Measurements from ENCODE around the gene USP3. TPM values are rescaled to one million over a fixed set of nuclear protein-coding genes. Genes with fewer than 3 reads are reported as not detected.

Gene USP3
- total and polyA plus RNA-seq, 2 of the 4 experiments (the other 2 are of a cell fraction), result 17.3 to 52.3 TPM

DNA sequence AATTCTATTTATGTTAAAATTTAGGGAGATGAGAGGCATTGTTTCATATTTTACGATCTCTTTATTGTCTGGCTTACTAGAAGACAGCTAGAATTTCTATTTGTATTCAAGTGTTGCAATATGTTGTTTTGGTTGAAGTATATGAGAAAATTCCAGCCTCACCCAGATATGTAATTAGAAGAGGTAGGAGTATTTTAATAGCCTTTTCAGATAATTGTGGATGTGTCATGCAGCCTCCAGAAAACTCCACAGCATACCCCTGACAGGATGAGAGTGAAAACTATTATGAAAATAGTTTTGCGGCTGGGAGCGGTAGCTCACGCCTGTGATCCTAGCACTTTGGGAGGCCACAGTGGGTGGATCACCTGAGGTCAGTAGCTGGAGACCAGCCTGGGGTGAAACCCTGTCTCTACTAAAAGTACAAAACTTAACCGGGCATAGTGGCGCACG, 21.5 kb upstream of the USP3 start:
- ATAC-seq (ENCODE audit: low read depth), result no peak
- CTCF ChIA-PET, result interaction anchor here (1.1 kb wide), 1 partner anchor 89 kb away, joined by 3 read pairs; no protein-coding TSS in a partner anchor
- no peaks in the 10 kb centered on the region for H3K27me3 ChIP-seq (ENCODE audit: control insufficient read depth, insufficient read depth, low read length)

More for the DNA sequence above, 21.5 kb upstream of the USP3 start:
- no peak overlapping the region for H3K27ac ChIP-seq (ENCODE audit: insufficient read depth, low read length)
- no peak overlapping the region for H2BK5ac ChIP-seq (ENCODE audit: low read depth, low read length, poor library complexity, severe bottlenecking)
- H3K9me1 ChIP-seq (ENCODE audit: insufficient read depth, low read length), result peaks cover 22% of the 10 kb centered on the region
- H3K36me3 ChIP-seq (ENCODE audit: control insufficient read depth, insufficient read depth, low read length), result no peaks in the 10 kb centered on the region
- no peak overlapping the region for H3K9ac ChIP-seq (ENCODE audit: low read depth, low read length)
- H3K4me1 ChIP-seq (ENCODE audit: control insufficient read depth, insufficient read depth, low read length), result peaks cover 21% of the 10 kb centered on the region
- peaks cover 0 to 5% of the 10 kb centered on the region in 2 experiments; a peak in 1 of 4 replicates for H3K79me1 ChIP-seq (ENCODE audit: low read depth in 1 of 2, low read length in 2 of 2)
- H2AFZ ChIP-seq (replicated peaks; ENCODE audit: low read length, poor library complexity), result no peak overlapping the region
- H3K23ac ChIP-seq (ENCODE audit: low read depth, low read length), result no peak overlapping the region
- in situ Hi-C loops (cut with MboI; ENCODE audit: low sequenced_read_pairs) (no loop called here), dilution Hi-C loops (cut with HindIII; ENCODE audit: low sequenced_read_pairs, unreplicated experiment) (no loop called here), intact Hi-C loops (cut with micrococcal nuclease) (no loop called here)
- H4K8ac ChIP-seq (ENCODE audit: low read depth in 2 of 2, low read length in 2 of 2), result no peak overlapping the region
- 100% methylated on average over 2 of the region's 7 CpGs; no CpG with 5 or more reads in 1 of the 2 experiments for WGBS, 2 experiments (ENCODE audit: extremely low coverage in 2 of 2, insufficient read length in 1 of 2)
- POLR2A ChIA-PET (ENCODE audit: unreplicated experiment), result no interaction called here
- H3K18ac ChIP-seq (ENCODE audit: low read depth, low read length), result no peak overlapping the region
- H4K20me1 ChIP-seq (ENCODE audit: insufficient read depth, low read length), result no peaks in the 10 kb centered on the region
- BruUV-seq (replicated peaks), result no TSS peak
- H2BK120ac ChIP-seq (ENCODE audit: low read depth, low read length), result no peak overlapping the region
- H2AK9ac ChIP-seq (replicated peaks; ENCODE audit: low read depth, low read length, poor library complexity), result no peak overlapping the region
- no peak overlapping the region; the same call in 1 of the 2 replicates for H2AK5ac ChIP-seq (ENCODE audit: low read depth, low read length)
- H3K14ac ChIP-seq (replicated peaks; ENCODE audit: low read depth, low read length), result no peak overlapping the region
- no peaks in the 10 kb centered on the region for H3K9me3 ChIP-seq (ENCODE audit: control insufficient read depth, insufficient read depth, low read length)
- H3K56ac ChIP-seq (ENCODE audit: extremely low read depth, insufficient read depth, low read length), result no peak overlapping the region
- no peak overlapping the region for H2BK20ac ChIP-seq (ENCODE audit: low read depth, low read length)
- no peak overlapping the region for H3K4me2 ChIP-seq (ENCODE audit: low read depth, low read length)
- no peak overlapping the region for H3K4ac ChIP-seq (ENCODE audit: low read depth, low read length)
- no peak overlapping the region for H2BK15ac ChIP-seq (ENCODE audit: low read depth, low read length)
- no peak for DNase-seq
- H4K5ac ChIP-seq (ENCODE audit: low read depth, low read length), result no peak overlapping the region
- no peak overlapping the region for H3K4me3 ChIP-seq (ENCODE audit: insufficient read depth, low read depth, low read length)
- H4K91ac ChIP-seq (ENCODE audit: insufficient read depth, low read depth, low read length), result no peak overlapping the region
- TF ChIP-seq MAFK (IDR thresholded peaks at IDR 0.05; ENCODE audit: low read depth, low read length) (no peak), MXI1 (IDR thresholded peaks at IDR 0.05; ENCODE audit: borderline replicate concordance, low read depth, low read length) (no peak), SMC3 (IDR thresholded peaks at IDR 0.05; ENCODE audit: low read depth, low read length) (no peak), RAD21 (IDR thresholded peaks at IDR 0.05; ENCODE audit: low read length) (no peak), FOS (IDR thresholded peaks at IDR 0.05; ENCODE audit: low read depth, low read length) (no peak), MAZ (IDR thresholded peaks at IDR 0.05; ENCODE audit: borderline replicate concordance, low read depth, low read length) (no peak), CEBPB (IDR thresholded peaks at IDR 0.05; ENCODE audit: low read depth, low read length) (no peak), POLR2A (IDR thresholded peaks at IDR 0.05; ENCODE audit: low read depth, low read length) (no peak), RCOR1 (IDR thresholded peaks at IDR 0.05; ENCODE audit: insufficient replicate concordance, low read length) (no peak), CHD1 (IDR thresholded peaks at IDR 0.05; ENCODE audit: low read depth, low read length) (no peak)
- TF ChIP-seq, protein P1, sequence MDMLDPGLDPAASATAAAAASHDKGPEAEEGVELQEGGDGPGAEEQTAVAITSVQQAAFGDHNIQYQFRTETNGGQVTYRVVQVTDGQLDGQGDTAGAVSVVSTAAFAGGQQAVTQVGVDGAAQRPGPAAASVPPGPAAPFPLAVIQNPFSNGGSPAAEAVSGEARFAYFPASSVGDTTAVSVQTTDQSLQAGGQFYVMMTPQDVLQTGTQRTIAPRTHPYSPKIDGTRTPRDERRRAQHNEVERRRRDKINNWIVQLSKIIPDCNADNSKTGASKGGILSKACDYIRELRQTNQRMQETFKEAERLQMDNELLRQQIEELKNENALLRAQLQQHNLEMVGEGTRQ (IDR thresholded peaks at IDR 0.05; ENCODE audit: low read depth, low read length), result no peak
- TF ChIP-seq, protein P2, sequence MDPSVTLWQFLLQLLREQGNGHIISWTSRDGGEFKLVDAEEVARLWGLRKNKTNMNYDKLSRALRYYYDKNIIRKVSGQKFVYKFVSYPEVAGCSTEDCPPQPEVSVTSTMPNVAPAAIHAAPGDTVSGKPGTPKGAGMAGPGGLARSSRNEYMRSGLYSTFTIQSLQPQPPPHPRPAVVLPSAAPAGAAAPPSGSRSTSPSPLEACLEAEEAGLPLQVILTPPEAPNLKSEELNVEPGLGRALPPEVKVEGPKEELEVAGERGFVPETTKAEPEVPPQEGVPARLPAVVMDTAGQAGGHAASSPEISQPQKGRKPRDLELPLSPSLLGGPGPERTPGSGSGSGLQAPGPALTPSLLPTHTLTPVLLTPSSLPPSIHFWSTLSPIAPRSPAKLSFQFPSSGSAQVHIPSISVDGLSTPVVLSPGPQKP (IDR thresholded peaks at IDR 0.05; ENCODE audit: borderline replicate concordance, low read depth, low read length), result no peak
- TF ChIP-seq, protein P3, sequence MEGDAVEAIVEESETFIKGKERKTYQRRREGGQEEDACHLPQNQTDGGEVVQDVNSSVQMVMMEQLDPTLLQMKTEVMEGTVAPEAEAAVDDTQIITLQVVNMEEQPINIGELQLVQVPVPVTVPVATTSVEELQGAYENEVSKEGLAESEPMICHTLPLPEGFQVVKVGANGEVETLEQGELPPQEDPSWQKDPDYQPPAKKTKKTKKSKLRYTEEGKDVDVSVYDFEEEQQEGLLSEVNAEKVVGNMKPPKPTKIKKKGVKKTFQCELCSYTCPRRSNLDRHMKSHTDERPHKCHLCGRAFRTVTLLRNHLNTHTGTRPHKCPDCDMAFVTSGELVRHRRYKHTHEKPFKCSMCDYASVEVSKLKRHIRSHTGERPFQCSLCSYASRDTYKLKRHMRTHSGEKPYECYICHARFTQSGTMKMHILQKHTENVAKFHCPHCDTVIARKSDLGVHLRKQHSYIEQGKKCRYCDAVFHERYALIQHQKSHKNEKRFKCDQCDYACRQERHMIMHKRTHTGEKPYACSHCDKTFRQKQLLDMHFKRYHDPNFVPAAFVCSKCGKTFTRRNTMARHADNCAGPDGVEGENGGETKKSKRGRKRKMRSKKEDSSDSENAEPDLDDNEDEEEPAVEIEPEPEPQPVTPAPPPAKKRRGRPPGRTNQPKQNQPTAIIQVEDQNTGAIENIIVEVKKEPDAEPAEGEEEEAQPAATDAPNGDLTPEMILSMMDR (conservative IDR thresholded peaks at IDR 0.05; ENCODE audit: low read depth, low read length), result no peak
